Mesothelial cell of epicardium (in vitro differentiated cells): Measurements from ENCODE around the gene TANGO2. TPM values are rescaled to one million over a fixed set of nuclear protein-coding genes. Genes with fewer than 3 reads are reported as not detected.

Experiments
- DNase-seq, 2 experiments: peaks; one replicate each; pipeline ENCODE4 v3.0.0; 2021; ENCODE audit warnings: low spot score in 2 of 2; ENCODE audit not compliant: unreplicated experiment in 2 of 2
- H3K27ac Mint-ChIP-seq: 2 replicates; pipeline ENCODE4 v1.8.0; 2021; ENCODE audit warnings: mixed read lengths
- H3K27me3 Mint-ChIP-seq: 2 replicates; pipeline ENCODE4 v1.8.0; 2021; ENCODE audit warnings: low read depth, mixed read lengths
- H3K36me3 Mint-ChIP-seq: 2 replicates; pipeline ENCODE4 v1.8.0; 2021; ENCODE audit warnings: mixed read lengths
- H3K4me1 Mint-ChIP-seq: 2 replicates; pipeline ENCODE4 v1.8.0; 2021; ENCODE audit warnings: mixed read lengths
- H3K4me3 Mint-ChIP-seq: 2 replicates; pipeline ENCODE4 v1.8.0; 2021; ENCODE audit warnings: mild to moderate bottlenecking, moderate library complexity, mixed read lengths
- H3K9me3 Mint-ChIP-seq: 2 replicates; pipeline ENCODE4 v1.8.0; 2021; ENCODE audit warnings: mixed read lengths
- total RNA-seq: library from RNA; stranded (reverse); gene quantifications from 3 replicates; pipeline ENCODE4 v1.2.1, GENCODE V29; 2021
- TF ChIP-seq, protein P1 (sequence below): fragments of 200-600 bp; sonication (generic); IDR thresholded peaks from one replicate; pipeline ENCODE4 v1.5.0; 2021; ENCODE audit warnings: antibody characterized with exemption; ENCODE audit not compliant: unreplicated experiment

TANGO2 gene
- total RNA-seq, 1 donor from 2014 or later: 15.6 TPM

DNA sequence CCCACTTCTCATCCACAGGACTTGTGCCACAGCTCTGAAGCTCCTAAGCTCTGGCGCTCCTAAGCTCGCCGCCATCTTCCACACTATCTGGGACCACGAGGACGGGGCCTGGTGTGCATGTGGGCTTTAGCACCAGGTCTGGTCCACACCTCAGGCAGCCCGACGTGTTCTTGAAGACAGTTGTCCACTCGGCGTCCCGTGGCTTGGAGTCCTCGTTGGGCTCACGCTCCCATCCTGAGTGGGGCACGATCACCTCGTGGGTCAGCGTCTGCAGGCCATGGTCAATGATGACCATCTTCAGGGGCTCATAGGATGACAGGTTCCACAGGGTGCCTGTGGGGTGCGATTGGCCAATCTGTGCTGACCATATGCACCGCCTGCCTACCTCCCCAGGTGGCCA, 42.2 kb upstream of the TANGO2 start:
- H3K9me3 Mint-ChIP-seq: no peaks in the 10 kb centered on the region
- TF ChIP-seq, protein P1, sequence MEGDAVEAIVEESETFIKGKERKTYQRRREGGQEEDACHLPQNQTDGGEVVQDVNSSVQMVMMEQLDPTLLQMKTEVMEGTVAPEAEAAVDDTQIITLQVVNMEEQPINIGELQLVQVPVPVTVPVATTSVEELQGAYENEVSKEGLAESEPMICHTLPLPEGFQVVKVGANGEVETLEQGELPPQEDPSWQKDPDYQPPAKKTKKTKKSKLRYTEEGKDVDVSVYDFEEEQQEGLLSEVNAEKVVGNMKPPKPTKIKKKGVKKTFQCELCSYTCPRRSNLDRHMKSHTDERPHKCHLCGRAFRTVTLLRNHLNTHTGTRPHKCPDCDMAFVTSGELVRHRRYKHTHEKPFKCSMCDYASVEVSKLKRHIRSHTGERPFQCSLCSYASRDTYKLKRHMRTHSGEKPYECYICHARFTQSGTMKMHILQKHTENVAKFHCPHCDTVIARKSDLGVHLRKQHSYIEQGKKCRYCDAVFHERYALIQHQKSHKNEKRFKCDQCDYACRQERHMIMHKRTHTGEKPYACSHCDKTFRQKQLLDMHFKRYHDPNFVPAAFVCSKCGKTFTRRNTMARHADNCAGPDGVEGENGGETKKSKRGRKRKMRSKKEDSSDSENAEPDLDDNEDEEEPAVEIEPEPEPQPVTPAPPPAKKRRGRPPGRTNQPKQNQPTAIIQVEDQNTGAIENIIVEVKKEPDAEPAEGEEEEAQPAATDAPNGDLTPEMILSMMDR: no peak
- H3K4me1 Mint-ChIP-seq: peaks cover 9% of the 10 kb centered on the region
- no peak overlapping the region for H3K27ac Mint-ChIP-seq
- no peak overlapping the region for H3K4me3 Mint-ChIP-seq
- H3K36me3 Mint-ChIP-seq: peaks cover 10% of the 10 kb centered on the region
- no peak for DNase-seq
- H3K27me3 Mint-ChIP-seq: no peaks in the 10 kb centered on the region

GRCh38 chr22:19979712-19980493, 41.0 kb upstream of the TANGO2 start:
- no peak overlapping the region for H3K27ac Mint-ChIP-seq
- no peak for DNase-seq

GRCh38 chr22:19980766-19981165, 40.1 kb upstream of the TANGO2 start:
- Mint-ChIP-seq H3K4me3 (no peak overlapping the region), H3K27me3 (no peaks in the 10 kb centered on the region), H3K27ac (no peak overlapping the region), H3K36me3 (peaks cover 6% of the 10 kb centered on the region), H3K9me3 (no peaks in the 10 kb centered on the region), H3K4me1 (peaks cover 15% of the 10 kb centered on the region)
- TF ChIP-seq, protein P1: no peak
- no peak for DNase-seq

More at GRCh38 chr22:19979712-19980493, 41.0 kb upstream of the TANGO2 start:
- Mint-ChIP-seq H3K4me3 (no peak overlapping the region), H3K9me3 (no peaks in the 10 kb centered on the region), H3K4me1 (peaks cover 11% of the 10 kb centered on the region), H3K36me3 (peaks cover 8% of the 10 kb centered on the region), H3K27me3 (no peaks in the 10 kb centered on the region)
- TF ChIP-seq, protein P1: no peak

- no peak overlapping the region for H3K4me3 Mint-ChIP-seq
- peaks cover 18% of the 10 kb centered on the region for H3K4me1 Mint-ChIP-seq
- peaks cover 6% of the 10 kb centered on the region for H3K36me3 Mint-ChIP-seq
- TF ChIP-seq, protein P1: no peak
- H3K9me3 Mint-ChIP-seq: no peaks in the 10 kb centered on the region
- no peaks in the 10 kb centered on the region for H3K27me3 Mint-ChIP-seq
- no peak for DNase-seq
- H3K27ac Mint-ChIP-seq: no peak overlapping the region
Measured at GRCh38 chr22:19981171-19981960, 39.5 kb upstream of the TANGO2 start.

DNA sequence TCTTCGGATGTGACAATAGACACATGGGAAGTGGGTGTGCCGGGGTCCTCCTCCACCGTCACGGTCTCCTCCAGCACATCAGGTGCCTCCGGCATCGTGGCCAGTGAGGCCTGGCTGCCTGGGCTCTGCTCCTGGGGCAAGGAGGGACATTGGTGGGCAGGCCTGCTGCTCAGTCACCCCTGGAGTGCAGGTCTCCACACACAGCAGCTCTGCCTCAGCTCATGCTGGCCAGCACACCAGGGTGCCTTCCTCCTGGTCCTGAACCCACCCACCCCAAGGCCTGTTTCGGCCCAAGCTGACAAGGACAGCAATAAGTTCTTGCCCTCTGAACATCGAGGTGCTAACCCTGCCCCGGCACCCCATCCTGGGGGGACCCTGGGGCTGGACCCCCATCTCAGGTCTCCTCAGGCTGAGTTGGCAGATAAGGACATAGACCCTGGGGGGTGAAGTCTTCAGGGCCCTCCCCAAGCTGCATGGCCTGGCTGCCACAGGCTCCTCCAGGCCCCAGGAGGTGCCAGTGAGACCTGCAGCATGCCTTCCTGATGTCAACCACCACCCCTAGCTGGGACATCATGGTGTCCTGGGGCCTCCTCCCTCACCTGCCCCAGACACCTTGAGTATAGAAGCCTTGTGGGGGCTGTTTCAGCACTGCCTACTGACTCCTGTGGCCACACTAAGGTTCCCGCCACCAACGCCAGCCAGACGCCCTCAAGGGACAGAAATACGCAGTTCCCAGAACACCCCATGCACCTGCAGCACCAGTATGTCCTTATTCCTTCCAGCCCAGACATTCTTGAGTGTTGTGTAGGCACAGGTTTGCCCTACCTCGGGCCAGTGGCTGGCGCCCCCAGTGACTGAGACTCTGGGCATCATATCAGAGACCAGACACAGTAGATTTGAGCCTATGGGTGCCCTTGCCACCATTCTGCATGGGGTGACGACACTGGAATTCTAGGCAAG, 38.7 kb upstream of the TANGO2 start:
- Mint-ChIP-seq H3K9me3 (no peaks in the 10 kb centered on the region), H3K27me3 (no peaks in the 10 kb centered on the region), H3K4me1 (peaks cover 18% of the 10 kb centered on the region), H3K27ac (no peak overlapping the region), H3K4me3 (no peak overlapping the region), H3K36me3 (peaks cover 6% of the 10 kb centered on the region)
- TF ChIP-seq, protein P1: no peak
- DNase-seq: no peak
